BJ (cell line): ENCODE measurements around the gene MIOX. TPM values are rescaled to one million over a fixed set of nuclear protein-coding genes. Genes with fewer than 3 reads are reported as not detected.

ENCODE experiments used
- CTCF ChIA-PET: fragments of 350-600 bp; formaldehyde crosslinking; extraction: SDS; loops from one replicate; lab custom pipeline; 2021; ENCODE audit warnings: antibody characterized with exemption, inconsistent platforms; lab: Yijun Ruan, JAX
- POLR2A ChIA-PET: fragments of 300-600 bp; sonication (Branson Sonifier 250); formaldehyde crosslinking; extraction: SDS; loops from one replicate; lab custom pipeline; 2021; ENCODE audit warnings: antibody characterized with exemption; lab: Charles Lee
- DNase-seq: peaks from one replicate; pipeline ENCODE4 v3.0.0-alpha.2; 2011; ENCODE audit warnings: low read depth
- H3K27me3 ChIP-seq: 2 replicates; pipeline ENCODE4 v1.6.0; 2011; ENCODE audit warnings: low read length; ENCODE audit not compliant: control insufficient read depth, insufficient read depth
- H3K36me3 ChIP-seq: 2 replicates; pipeline ENCODE4 v1.5.1; 2011; ENCODE audit warnings: low read length; ENCODE audit not compliant: control insufficient read depth, insufficient read depth
- H3K4me3 ChIP-seq: 2 replicates; pipeline ENCODE4 v1.5.1; 2011; ENCODE audit warnings: low read depth, mild to moderate bottlenecking, control low read depth, low read length
- polyA plus RNA-seq: library from polyadenylated mRNA; depleted of rRNA; stranded (reverse); fragments of >200 nt; gene quantifications from 2 replicates; pipeline ENCODE4 v1.2.3, GENCODE V29; 2011
- TF ChIP-seq, protein P1 (sequence below): IDR thresholded peaks from 2 replicates; pipeline ENCODE4 v1.5.1; 2011; ENCODE audit warnings: low read depth, mild to moderate bottlenecking, control low read depth, inconsistent platforms, low read length, moderate library complexity; ENCODE audit not compliant: insufficient read depth

MIOX gene
- polyA plus RNA-seq, 1 experiment, result 0.20 TPM

DNA sequence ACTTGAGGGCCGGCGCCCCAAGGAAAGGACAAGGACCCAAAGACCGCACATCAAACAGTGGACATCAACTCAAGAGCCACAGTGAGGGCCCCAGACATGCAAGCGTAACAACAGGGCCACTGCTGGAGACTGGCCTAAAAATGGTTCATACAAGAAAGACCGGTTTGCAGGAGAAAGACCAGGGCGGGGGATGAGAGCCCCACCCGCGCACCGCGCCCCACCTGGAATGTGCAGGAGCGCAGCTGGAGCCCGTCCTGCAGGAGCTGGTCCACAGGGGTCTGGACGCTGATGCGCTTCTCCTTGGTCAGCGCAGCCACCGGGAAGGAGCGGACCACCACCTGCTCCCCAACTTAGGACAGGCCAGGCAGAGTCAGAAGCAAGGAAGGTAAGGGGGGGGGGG lies 25.7 kb upstream of the MIOX start:
- no peaks in the 10 kb centered on the region for H3K27me3 ChIP-seq
- H3K4me3 ChIP-seq, result no peak overlapping the region
- no peak for DNase-seq
- TF ChIP-seq, protein P1, sequence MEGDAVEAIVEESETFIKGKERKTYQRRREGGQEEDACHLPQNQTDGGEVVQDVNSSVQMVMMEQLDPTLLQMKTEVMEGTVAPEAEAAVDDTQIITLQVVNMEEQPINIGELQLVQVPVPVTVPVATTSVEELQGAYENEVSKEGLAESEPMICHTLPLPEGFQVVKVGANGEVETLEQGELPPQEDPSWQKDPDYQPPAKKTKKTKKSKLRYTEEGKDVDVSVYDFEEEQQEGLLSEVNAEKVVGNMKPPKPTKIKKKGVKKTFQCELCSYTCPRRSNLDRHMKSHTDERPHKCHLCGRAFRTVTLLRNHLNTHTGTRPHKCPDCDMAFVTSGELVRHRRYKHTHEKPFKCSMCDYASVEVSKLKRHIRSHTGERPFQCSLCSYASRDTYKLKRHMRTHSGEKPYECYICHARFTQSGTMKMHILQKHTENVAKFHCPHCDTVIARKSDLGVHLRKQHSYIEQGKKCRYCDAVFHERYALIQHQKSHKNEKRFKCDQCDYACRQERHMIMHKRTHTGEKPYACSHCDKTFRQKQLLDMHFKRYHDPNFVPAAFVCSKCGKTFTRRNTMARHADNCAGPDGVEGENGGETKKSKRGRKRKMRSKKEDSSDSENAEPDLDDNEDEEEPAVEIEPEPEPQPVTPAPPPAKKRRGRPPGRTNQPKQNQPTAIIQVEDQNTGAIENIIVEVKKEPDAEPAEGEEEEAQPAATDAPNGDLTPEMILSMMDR, result no peak
- POLR2A ChIA-PET, result no interaction called here
- H3K36me3 ChIP-seq, result peaks cover 74% of the 10 kb centered on the region
- CTCF ChIA-PET, result no interaction called here

DNA sequence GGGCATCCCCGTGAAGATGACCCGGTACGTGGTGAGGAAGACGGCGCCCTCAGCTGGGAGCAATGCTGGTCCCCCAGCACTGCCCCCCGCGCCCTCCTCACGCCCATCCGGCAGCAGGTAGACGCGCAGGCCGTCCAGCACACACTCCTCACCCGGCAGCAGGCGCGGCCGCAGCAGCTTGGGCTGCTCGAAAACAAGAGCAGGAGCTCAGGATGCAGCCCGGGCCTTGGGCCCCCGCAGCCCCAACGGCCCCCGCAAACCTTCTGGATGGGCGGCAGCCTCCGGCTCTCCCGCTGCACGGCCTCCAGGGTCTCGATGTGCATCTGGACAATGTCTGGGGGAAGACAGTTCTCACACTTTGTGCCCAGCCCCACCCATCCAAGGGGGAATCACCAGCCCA lies 25.1 kb upstream of the MIOX start:
- ChIA-PET CTCF (interaction anchor here (1.1 kb wide), 1 partner anchor 9 kb away, joined by 3 read pairs; no protein-coding TSS in a partner anchor), POLR2A (no interaction called here)
- no peaks in the 10 kb centered on the region for H3K27me3 ChIP-seq
- TF ChIP-seq, protein P1, result no peak
- no peak for DNase-seq
- H3K4me3 ChIP-seq, result no peak overlapping the region
- peaks cover 77% of the 10 kb centered on the region for H3K36me3 ChIP-seq

DNA sequence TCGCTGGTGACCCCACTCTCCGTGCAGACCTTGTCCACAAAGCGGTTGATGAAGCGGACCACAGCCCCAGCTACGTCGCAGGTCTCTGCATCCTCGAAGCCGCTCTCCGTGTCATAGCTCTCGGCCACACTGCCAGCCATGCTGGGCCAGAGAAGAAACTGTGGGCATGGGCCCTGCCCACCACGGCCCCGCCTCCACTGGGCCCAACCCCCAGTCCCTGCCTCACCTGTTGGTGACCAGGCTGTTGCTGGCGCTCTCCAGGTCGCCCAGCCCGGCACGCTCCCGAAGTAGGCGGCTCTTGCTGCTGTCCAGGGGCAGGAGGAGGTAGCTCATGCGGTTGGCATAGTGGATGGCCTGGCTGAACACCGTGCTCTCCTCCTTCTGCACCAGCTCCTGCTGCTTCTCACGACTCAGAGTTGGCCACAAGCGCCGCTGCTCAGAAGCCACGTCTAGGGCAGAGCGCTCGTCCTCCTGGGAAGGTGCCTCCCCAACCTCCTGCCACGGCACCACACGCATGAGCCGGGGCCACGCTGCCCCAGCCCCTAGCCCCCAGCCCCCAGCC lies 24.6 kb upstream of the MIOX start:
- Histone ChIP-seq H3K27me3 (no peaks in the 10 kb centered on the region), H3K36me3 (peaks cover 79% of the 10 kb centered on the region), H3K4me3 (no peak overlapping the region)
- CTCF ChIA-PET, result interaction anchor here (0.8 to 1.1 kb wide), 2 partner anchors 10 to 12 kb away, joined by 3 read pairs; no protein-coding TSS in a partner anchor
- POLR2A ChIA-PET, result no interaction called here
- no peak for DNase-seq
- TF ChIP-seq, protein P1, result no peak

DNA sequence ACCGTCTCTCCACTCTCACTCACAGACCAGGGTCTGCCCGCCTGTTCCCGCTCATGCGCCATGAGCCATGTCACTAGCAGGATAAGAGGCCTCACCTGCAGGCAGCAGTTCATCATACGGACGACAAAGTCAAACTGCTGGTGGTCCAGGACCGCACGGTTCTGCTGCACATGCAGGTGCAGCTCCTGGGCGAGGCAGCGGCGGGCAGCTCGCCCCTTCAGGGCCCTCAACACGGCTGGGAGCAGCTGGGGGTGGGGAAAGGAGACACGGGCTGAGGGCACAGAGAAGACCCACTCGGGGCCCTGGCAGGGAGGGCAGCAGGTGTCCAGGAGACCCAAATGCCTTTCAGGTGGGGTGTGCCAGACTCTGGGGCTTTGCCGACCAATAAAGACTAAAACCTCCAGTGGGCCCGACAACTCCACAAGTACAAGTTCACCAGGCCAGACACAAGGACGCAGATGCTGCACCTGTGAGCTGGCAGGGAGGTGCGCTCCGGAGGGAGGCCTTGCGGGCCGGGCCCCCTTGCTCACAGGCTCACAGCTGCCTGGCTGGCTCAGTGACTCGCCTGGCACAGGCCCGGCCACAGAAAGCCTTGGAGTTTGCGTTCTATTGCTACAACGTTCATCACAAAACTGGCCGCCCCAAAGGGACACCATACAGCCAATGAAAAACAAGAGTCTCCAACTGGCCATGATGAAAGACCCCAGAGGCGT lies 23.3 kb upstream of the MIOX start:
- Histone ChIP-seq H3K4me3 (no peak overlapping the region), H3K36me3 (peaks cover 78% of the 10 kb centered on the region), H3K27me3 (no peaks in the 10 kb centered on the region)
- CTCF ChIA-PET, result interaction anchor here (0.5 kb wide), 1 partner anchor 70 kb away, joined by 3 read pairs; no protein-coding TSS in a partner anchor
- TF ChIP-seq, protein P1, result no peak
- POLR2A ChIA-PET, result no interaction called here
- no peak for DNase-seq

DNA sequence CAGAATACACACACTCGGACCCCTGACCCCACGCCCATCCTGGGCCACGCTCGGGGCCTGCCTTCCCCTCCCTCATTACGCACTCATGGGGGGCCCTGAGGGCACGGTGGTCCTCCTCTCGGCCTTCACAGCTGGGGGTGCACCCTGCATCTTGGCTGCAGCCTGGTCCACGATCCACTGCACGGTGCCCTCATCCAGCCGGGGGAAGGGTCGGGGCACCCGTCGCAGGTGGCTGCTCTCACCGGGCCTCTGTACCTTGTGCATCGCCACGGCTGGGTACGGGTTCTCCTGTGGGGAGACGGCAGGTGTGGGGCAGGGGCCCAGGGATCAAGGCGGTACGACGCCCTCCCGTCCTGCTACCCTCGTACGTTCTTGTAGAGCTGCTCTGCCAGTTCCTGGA lies 22.2 kb upstream of the MIOX start:
- CTCF ChIA-PET, result interaction anchor here (0.8 kb wide), 1 partner anchor 34 kb away, joined by 3 read pairs; no protein-coding TSS in a partner anchor
- H3K36me3 ChIP-seq, result peaks cover 71% of the 10 kb centered on the region
- no peaks in the 10 kb centered on the region for H3K27me3 ChIP-seq
- H3K4me3 ChIP-seq, result no peak overlapping the region
- TF ChIP-seq, protein P1, result no peak
- DNase-seq, result no peak
- POLR2A ChIA-PET, result no interaction called here
